Tibial nerve (tissue), 4 donors: ENCODE measurements around the gene TCF7.

Experiments
- EP300 ChIP-seq, 2 donors: sonication (generic); formaldehyde crosslinking; IDR thresholded peaks; one replicate each; pipeline ENCODE4 v1.6.1; 2017; ENCODE audit warnings: antibody characterized with exemption in 2 of 2, mild to moderate bottlenecking in 1 of 2
- POLR2A ChIP-seq, 2 donors: fragments of 450-650 bp; IDR thresholded peaks; one replicate each; pipeline ENCODE4 v1.6.1; 2017; ENCODE audit warnings: antibody characterized with exemption in 2 of 2, mild to moderate bottlenecking in 2 of 2, moderate library complexity in 2 of 2
- TF ChIP-seq, protein P1 (sequence below), 5 experiments: fragments of 200-600 bp in 3 of 5; fragments of 450-650 bp in 2 of 5; sonication (generic) in 3 of 5; IDR thresholded peaks; one replicate each; pipeline ENCODE4 v1.5.1; 2016 to 2019; ENCODE audit warnings: antibody characterized with exemption in 5 of 5, mild to moderate bottlenecking in 3 of 5, moderate library complexity in 2 of 5

- TF ChIP-seq, protein P1, sequence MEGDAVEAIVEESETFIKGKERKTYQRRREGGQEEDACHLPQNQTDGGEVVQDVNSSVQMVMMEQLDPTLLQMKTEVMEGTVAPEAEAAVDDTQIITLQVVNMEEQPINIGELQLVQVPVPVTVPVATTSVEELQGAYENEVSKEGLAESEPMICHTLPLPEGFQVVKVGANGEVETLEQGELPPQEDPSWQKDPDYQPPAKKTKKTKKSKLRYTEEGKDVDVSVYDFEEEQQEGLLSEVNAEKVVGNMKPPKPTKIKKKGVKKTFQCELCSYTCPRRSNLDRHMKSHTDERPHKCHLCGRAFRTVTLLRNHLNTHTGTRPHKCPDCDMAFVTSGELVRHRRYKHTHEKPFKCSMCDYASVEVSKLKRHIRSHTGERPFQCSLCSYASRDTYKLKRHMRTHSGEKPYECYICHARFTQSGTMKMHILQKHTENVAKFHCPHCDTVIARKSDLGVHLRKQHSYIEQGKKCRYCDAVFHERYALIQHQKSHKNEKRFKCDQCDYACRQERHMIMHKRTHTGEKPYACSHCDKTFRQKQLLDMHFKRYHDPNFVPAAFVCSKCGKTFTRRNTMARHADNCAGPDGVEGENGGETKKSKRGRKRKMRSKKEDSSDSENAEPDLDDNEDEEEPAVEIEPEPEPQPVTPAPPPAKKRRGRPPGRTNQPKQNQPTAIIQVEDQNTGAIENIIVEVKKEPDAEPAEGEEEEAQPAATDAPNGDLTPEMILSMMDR (IDR thresholded peaks at IDR 0.05), result no peak
- TF ChIP-seq POLR2A (IDR thresholded peaks at IDR 0.05), result no peak
- no peak for TF ChIP-seq EP300 (IDR thresholded peaks at IDR 0.05)
These were observed 30.7 kb downstream of the TCF7 start for GRCh38 chr5:134145041-134145757.
